ENCODE measurements around the gene CDK19. TPM values are rescaled to one million over a fixed set of nuclear protein-coding genes. Genes with fewer than 3 reads are reported as not detected.

The CDK19 gene
- total and polyA plus RNA-seq, 9 of the 15 experiments (the other 6 are each of a cell fraction or from before 2014, with no cell fraction given), result 3.8 to 15.2 (median 7.4) TPM

DNA sequence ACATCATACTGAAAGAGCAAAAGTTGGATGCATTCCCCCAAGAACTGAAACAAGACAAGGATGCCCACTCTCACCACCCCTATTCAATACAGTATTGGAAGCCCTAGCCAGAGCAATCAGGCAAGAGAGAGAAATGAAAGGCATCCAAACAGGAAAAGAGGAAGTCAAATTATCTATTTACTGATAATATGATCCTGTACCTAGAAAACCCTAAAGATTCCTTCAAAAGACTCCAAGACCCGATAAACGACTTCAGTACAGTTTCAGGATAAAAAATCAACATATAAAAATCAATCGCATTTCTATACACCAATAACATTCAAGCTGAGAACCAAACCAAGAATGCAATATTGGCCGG, 14.5 kb downstream of the CDK19 start:
- intact Hi-C loops (cut with micrococcal nuclease), result no loop called here
- ATAC-seq (no peak), DNase-seq (ENCODE audit: extremely low read depth in 1 of 4, low spot score in 3 of 4) (no peak), FAIRE-seq (no peak)
- in situ Hi-C loops (cut with MboI), result no loop called here
- Histone ChIP-seq H2AFZ (ENCODE audit: low read depth, low read length) (no peak overlapping the region), H3K9ac (ENCODE audit: insufficient read depth in 1 of 2, low read depth in 2 of 2, low read length in 2 of 2) (no peak overlapping the region), H3K4me1 (replicated peaks in 1 of 2; ENCODE audit: control insufficient read depth in 2 of 2, insufficient read depth in 2 of 2, low read length in 2 of 2) (no peaks in the 10 kb centered on the region), H3K27ac (ENCODE audit: extremely low read depth, low read depth, low read length) (no peak overlapping the region), H3K9me1 (ENCODE audit: control insufficient read depth, insufficient read depth, low read length) (no peaks in the 10 kb centered on the region), H3K27me3 (ENCODE audit: control insufficient read depth in 2 of 2, insufficient read depth in 2 of 2, low read length in 2 of 2) (no peaks in the 10 kb centered on the region), H3K36me3 (ENCODE audit: control insufficient read depth, insufficient read depth, low read length) (no peaks in the 10 kb centered on the region), H3K79me2 (ENCODE audit: control insufficient read depth, insufficient read depth, low read length) (no peaks in the 10 kb centered on the region; the same call in 2 of the 3 replicates), H3K9me3 (replicated peaks; ENCODE audit: control insufficient read depth, insufficient read depth, low read depth, low read length) (peaks cover 5% of the 10 kb centered on the region; the same call in 1 of the 2 replicates), H3K4me3 (no peak overlapping the region), H4K20me1 (replicated peaks; ENCODE audit: control insufficient read depth, insufficient read depth, low read length) (no peaks in the 10 kb centered on the region), H3K4me2 (ENCODE audit: insufficient read depth, low read length) (no peak overlapping the region)
- ChIA-PET POLR2A (interaction anchor here (1.2 kb wide), 1 partner anchor 14 kb away, joined by 3 read pairs; the partner anchor contains the start of gene CDK19), CTCF (ENCODE audit: low intra/inter-chr PET ratio) (no interaction called here)
- WGBS (ENCODE audit: insufficient coverage, low coverage, missing lambda C conversion rate), result 37% methylated on average over 4 of the region's 4 CpGs
- TF ChIP-seq MAZ (CRISPR knock-in tag; conservative IDR thresholded peaks at IDR 0.05 in 1 of 2, IDR thresholded peaks at IDR 0.05 in 1 of 2) (no peak), HDAC1 (IDR thresholded peaks at IDR 0.05) (no peak), SPI1 (IDR thresholded peaks at IDR 0.05; ENCODE audit: borderline replicate concordance, low read depth, low read length) (peak; percentile 84), ZNF766 (CRISPR knock-in tag; conservative IDR thresholded peaks at IDR 0.05) (0 out of 2 replicates have a peak, but pooled peaks have one; percentile 19)
- TF ChIP-seq, protein P1, sequence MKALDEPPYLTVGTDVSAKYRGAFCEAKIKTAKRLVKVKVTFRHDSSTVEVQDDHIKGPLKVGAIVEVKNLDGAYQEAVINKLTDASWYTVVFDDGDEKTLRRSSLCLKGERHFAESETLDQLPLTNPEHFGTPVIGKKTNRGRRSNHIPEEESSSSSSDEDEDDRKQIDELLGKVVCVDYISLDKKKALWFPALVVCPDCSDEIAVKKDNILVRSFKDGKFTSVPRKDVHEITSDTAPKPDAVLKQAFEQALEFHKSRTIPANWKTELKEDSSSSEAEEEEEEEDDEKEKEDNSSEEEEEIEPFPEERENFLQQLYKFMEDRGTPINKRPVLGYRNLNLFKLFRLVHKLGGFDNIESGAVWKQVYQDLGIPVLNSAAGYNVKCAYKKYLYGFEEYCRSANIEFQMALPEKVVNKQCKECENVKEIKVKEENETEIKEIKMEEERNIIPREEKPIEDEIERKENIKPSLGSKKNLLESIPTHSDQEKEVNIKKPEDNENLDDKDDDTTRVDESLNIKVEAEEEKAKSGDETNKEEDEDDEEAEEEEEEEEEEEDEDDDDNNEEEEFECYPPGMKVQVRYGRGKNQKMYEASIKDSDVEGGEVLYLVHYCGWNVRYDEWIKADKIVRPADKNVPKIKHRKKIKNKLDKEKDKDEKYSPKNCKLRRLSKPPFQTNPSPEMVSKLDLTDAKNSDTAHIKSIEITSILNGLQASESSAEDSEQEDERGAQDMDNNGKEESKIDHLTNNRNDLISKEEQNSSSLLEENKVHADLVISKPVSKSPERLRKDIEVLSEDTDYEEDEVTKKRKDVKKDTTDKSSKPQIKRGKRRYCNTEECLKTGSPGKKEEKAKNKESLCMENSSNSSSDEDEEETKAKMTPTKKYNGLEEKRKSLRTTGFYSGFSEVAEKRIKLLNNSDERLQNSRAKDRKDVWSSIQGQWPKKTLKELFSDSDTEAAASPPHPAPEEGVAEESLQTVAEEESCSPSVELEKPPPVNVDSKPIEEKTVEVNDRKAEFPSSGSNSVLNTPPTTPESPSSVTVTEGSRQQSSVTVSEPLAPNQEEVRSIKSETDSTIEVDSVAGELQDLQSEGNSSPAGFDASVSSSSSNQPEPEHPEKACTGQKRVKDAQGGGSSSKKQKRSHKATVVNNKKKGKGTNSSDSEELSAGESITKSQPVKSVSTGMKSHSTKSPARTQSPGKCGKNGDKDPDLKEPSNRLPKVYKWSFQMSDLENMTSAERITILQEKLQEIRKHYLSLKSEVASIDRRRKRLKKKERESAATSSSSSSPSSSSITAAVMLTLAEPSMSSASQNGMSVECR (CRISPR knock-in tag; IDR thresholded peaks at IDR 0.05), result no peak
- BruUV-seq (replicated peaks), result no TSS peak

Data from K562 (cell line).